Neural cell (in vitro differentiated cells): Measurements from ENCODE around the gene MKNK1.

Experiments
- EP300 ChIP-seq: fragments of 450-650 bp; conservative IDR thresholded peaks from 2 replicates; pipeline ENCODE4 v1.6.1; 2014; ENCODE audit warnings: antibody characterized with exemption, mild to moderate bottlenecking, moderate library complexity; ENCODE audit not compliant: poor library complexity, severe bottlenecking
- MXI1 ChIP-seq: fragments of 450-650 bp; conservative IDR thresholded peaks from 2 replicates; pipeline ENCODE4 v1.6.1; 2014; ENCODE audit warnings: antibody characterized with exemption, mild to moderate bottlenecking; ENCODE audit not compliant: poor library complexity, severe bottlenecking
- RAD21 ChIP-seq: fragments of 450-650 bp; conservative IDR thresholded peaks from 2 replicates; pipeline ENCODE4 v1.6.1; 2014; ENCODE audit warnings: antibody characterized with exemption, mild to moderate bottlenecking, moderate library complexity
- TAF1 ChIP-seq: IDR thresholded peaks from 2 replicates; pipeline ENCODE4 v1.6.1; 2012; ENCODE audit warnings: low read depth

DNA sequence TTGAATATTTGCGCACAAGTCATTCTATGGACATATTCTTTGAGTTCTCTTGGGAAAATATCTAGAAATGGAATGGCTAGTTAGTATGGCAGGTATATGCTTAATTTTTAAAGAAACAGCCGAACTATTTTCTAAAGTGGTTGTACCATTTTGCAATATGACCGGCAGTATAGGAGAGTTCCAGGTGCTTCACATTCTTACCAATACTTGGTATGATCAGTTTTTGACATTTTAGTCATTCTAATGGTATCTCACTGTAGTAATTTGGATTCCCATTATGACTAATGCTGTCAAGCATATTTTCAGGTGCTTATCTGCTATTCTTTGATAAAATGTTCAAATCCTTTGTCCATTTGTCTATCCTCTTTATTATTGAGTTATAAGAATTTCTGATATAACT lies 43.5 kb upstream of the MKNK1 start:
- TF ChIP-seq TAF1 (no peak), RAD21 (no peak), MXI1 (no peak), EP300 (no peak)
